Mesenchymal stem cell (in vitro differentiated cells and primary cell): ENCODE data around the gene STK32B.

Source experiments
- DNase-seq: peaks from one replicate; pipeline ENCODE4 v3.0.0-alpha.2; 2013
- H2AFZ ChIP-seq: one replicate; pipeline ENCODE4 v1.6.1; 2013; ENCODE audit warnings: low read depth, mild to moderate bottlenecking, control low read depth, inconsistent platforms, low read length, moderate library complexity
- H2AK5ac ChIP-seq: 2 replicates; pipeline ENCODE4 v1.6.1; 2013; ENCODE audit warnings: low read length, moderate library complexity, mild to moderate bottlenecking, inconsistent platforms; ENCODE audit not compliant: severe bottlenecking
- H2BK120ac ChIP-seq: one replicate; pipeline ENCODE4 v1.6.1; 2013; ENCODE audit warnings: low read depth, mild to moderate bottlenecking, inconsistent platforms, low read length, moderate library complexity
- H2BK12ac ChIP-seq, 2 experiments: one replicate each; pipeline ENCODE4 v1.6.1; 2013; ENCODE audit warnings: inconsistent platforms in 2 of 2, low read length in 2 of 2, mild to moderate bottlenecking in 2 of 2, moderate library complexity in 2 of 2, control low read depth in 1 of 2
- H2BK15ac ChIP-seq: one replicate; pipeline ENCODE4 v1.6.1; 2013; ENCODE audit warnings: mild to moderate bottlenecking, low read depth, inconsistent platforms; ENCODE audit not compliant: poor library complexity, severe bottlenecking
- H2BK5ac ChIP-seq: 2 replicates; pipeline ENCODE4 v1.6.1; 2013; ENCODE audit warnings: low read depth, mild to moderate bottlenecking, low read length, control low read depth, inconsistent platforms; ENCODE audit not compliant: poor library complexity, severe bottlenecking
- H3K14ac ChIP-seq, 2 experiments: one replicate each; pipeline ENCODE4 v1.6.1; 2013; ENCODE audit warnings: inconsistent platforms in 2 of 2, low read length in 2 of 2, control low read depth in 1 of 2, mild to moderate bottlenecking in 1 of 2, moderate library complexity in 1 of 2
- H3K18ac ChIP-seq, 2 experiments: one replicate each; pipeline ENCODE4 v1.6.1; 2013; ENCODE audit warnings: inconsistent platforms in 2 of 2, low read length in 2 of 2, control low read depth in 1 of 2, low read depth in 1 of 2, mild to moderate bottlenecking in 1 of 2
- H3K23ac ChIP-seq, 2 experiments: one replicate each; pipeline ENCODE4 v1.6.1; 2013; ENCODE audit warnings: inconsistent platforms in 2 of 2, low read length in 2 of 2, mild to moderate bottlenecking in 2 of 2, moderate library complexity in 2 of 2, control low read depth in 1 of 2
- H3K27ac ChIP-seq: 2 replicates; pipeline ENCODE4 v1.5.1; 2013; ENCODE audit warnings: mild to moderate bottlenecking, moderate library complexity, low read length, control low read depth, inconsistent platforms; ENCODE audit not compliant: poor library complexity, severe bottlenecking
- H3K27me3 ChIP-seq, 2 experiments: 2 replicates each; pipeline versions ENCODE4 v1.6.1 to v1.7.0; 2013; ENCODE audit warnings: low read length in 2 of 2, mild to moderate bottlenecking in 2 of 2, moderate library complexity in 2 of 2, control low read depth in 1 of 2, inconsistent platforms in 1 of 2; ENCODE audit not compliant: control insufficient read depth in 1 of 2, insufficient read depth in 1 of 2
- H3K36me3 ChIP-seq, 2 experiments: 2 replicates each; pipeline versions ENCODE4 v1.6.1 to v1.7.0; 2013; ENCODE audit warnings: low read length in 2 of 2, control low read depth in 1 of 2, inconsistent platforms in 1 of 2, low read depth in 1 of 2, mild to moderate bottlenecking in 1 of 2; ENCODE audit not compliant: insufficient read depth in 2 of 2, control insufficient read depth in 1 of 2
- H3K4ac ChIP-seq, 2 experiments: one replicate each; pipeline ENCODE4 v1.6.1; 2013; ENCODE audit warnings: inconsistent platforms in 2 of 2, low read length in 2 of 2, mild to moderate bottlenecking in 2 of 2, moderate library complexity in 2 of 2, control low read depth in 1 of 2, low read depth in 1 of 2
- H3K4me1 ChIP-seq: 2 replicates; pipeline ENCODE4 v1.6.1; 2013; ENCODE audit warnings: low read depth, low read length, control low read depth; ENCODE audit not compliant: control insufficient read depth, insufficient read depth
- H3K4me2 ChIP-seq: 2 replicates; pipeline ENCODE4 v1.6.1; 2013; ENCODE audit warnings: low read length, mild to moderate bottlenecking, inconsistent platforms; ENCODE audit not compliant: poor library complexity, severe bottlenecking
- H3K4me3 ChIP-seq, 2 experiments: 2 replicates each; pipeline versions ENCODE4 v1.5.1 to v1.7.0; 2013; ENCODE audit warnings: low read length in 2 of 2, mild to moderate bottlenecking in 2 of 2, control low read depth in 1 of 2, low read depth in 1 of 2; ENCODE audit not compliant: insufficient read depth in 1 of 2
- H3K79me1 ChIP-seq: replicated peaks from 2 replicates; pipeline ENCODE4 v1.6.1; 2013; ENCODE audit warnings: mild to moderate bottlenecking, control low read depth, low read length, inconsistent platforms; ENCODE audit not compliant: poor library complexity, severe bottlenecking
- H3K9ac ChIP-seq: 2 replicates; pipeline ENCODE4 v1.7.0; 2013; ENCODE audit warnings: mild to moderate bottlenecking, low read length, moderate library complexity
- H3K9me3 ChIP-seq: 2 replicates; pipeline ENCODE4 v1.7.0; 2013; ENCODE audit warnings: mild to moderate bottlenecking, low read length; ENCODE audit not compliant: control insufficient read depth
- H4K8ac ChIP-seq: one replicate; pipeline ENCODE4 v1.6.1; 2013; ENCODE audit warnings: inconsistent platforms, mild to moderate bottlenecking, low read length, moderate library complexity
- H4K91ac ChIP-seq: one replicate; pipeline ENCODE4 v1.6.1; 2013; ENCODE audit warnings: mild to moderate bottlenecking, low read length, inconsistent platforms
- WGBS: methylation state at CpG from one replicate; pipeline ENCODE4 v1.1.7; 2013; ENCODE audit warnings: mixed read lengths; 5-methylcytosine and 5-hydroxymethylcytosine counted together

Gene STK32B

DNA sequence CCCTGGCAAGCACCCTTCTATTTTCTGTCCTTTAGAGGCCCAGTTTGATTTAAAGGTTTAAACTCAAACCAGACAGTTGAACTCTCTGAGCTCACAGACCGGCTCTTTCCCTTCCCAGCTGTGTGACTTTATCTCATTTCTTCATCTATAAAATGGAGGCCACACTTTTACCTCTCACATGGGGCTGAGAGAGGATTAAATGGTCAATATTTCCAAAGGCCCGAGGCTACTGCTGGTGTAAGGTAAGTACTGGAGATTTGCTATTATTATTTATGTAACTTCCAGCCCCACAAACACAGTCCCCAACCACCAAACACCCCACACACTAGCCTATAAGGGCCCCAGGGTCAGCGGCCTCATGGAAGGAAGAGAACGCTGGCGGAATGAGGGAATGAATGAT, 18.5 kb upstream of the STK32B start:
- Histone ChIP-seq H3K18ac (no peak overlapping the region), H3K4me2 (no peak overlapping the region), H3K9ac (no peak overlapping the region), H3K27ac (no peak overlapping the region), H3K4me1 (peaks cover 10% of the 10 kb centered on the region), H2BK5ac (no peak overlapping the region), H4K8ac (no peak overlapping the region), H2BK120ac (no peak overlapping the region), H4K91ac (no peak overlapping the region), H2BK12ac (no peak overlapping the region), H3K14ac (no peak overlapping the region), H3K23ac (no peak overlapping the region), H2AK5ac (no peak overlapping the region), H3K27me3 (peaks cover 0 to 4% of the 10 kb centered on the region in 2 experiments), H3K79me1 (no peaks in the 10 kb centered on the region), H3K36me3 (no peaks in the 10 kb centered on the region), H3K9me3 (no peaks in the 10 kb centered on the region), H3K4ac (no peak overlapping the region), H2AFZ (no peak overlapping the region), H3K4me3 (no peak overlapping the region), H2BK15ac (no peak overlapping the region)
- 87% methylated on average over 3 of the region's 5 CpGs for WGBS
- no peak for DNase-seq

DNA sequence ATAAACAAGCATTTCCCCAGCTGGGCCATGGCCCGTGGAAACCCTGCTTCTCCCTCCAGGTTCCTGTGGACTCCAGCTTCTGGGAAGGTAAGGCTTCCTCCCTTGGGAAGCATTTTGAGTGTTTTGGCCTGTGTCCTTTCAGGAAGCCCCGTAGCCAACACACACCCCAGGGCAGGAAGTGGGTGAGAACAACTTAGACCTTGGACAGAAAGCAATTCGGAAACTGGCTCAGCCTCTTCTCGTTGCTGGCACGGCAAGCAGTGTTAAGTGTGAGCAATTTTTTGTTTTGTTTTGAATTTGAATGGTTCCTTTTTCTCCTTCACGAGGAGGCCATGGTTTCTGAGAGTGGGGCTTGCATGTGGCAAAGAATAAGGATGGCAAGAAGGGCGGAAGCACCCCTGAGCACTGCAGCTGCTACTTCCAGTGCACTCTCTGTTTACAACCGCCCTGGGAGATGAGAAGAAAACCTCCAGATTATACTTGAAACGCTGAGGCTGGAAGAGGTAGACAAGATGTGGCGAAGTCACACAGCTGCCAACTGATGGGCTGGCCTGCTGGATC, 17.9 kb upstream of the STK32B start:
- DNase-seq: peak; percentile 22
- no peak overlapping the region for H3K27ac ChIP-seq
- H2BK12ac ChIP-seq: no peak overlapping the region
- H2AK5ac ChIP-seq: no peak overlapping the region
- H3K4me3 ChIP-seq: no peak overlapping the region
- H2AFZ ChIP-seq: no peak overlapping the region
- H4K91ac ChIP-seq: no peak overlapping the region
- no peak overlapping the region for H2BK5ac ChIP-seq
- no peak overlapping the region for H2BK15ac ChIP-seq
- H3K9ac ChIP-seq: peak overlapping the region; percentile 0
- no peak overlapping the region for H3K4me2 ChIP-seq
- peaks cover 0 to 1% of the 10 kb centered on the region in 2 experiments for H3K27me3 ChIP-seq
- H4K8ac ChIP-seq: no peak overlapping the region
- no peaks in the 10 kb centered on the region for H3K9me3 ChIP-seq
- peak overlapping the region in 1 of 2 experiments; percentile 42 for H3K18ac ChIP-seq
- H2BK120ac ChIP-seq: no peak overlapping the region
- H3K4ac ChIP-seq: no peak overlapping the region
- 77% methylated on average over 10 of the region's 10 CpGs for WGBS
- no peaks in the 10 kb centered on the region for H3K36me3 ChIP-seq
- no peaks in the 10 kb centered on the region for H3K79me1 ChIP-seq
- no peak overlapping the region for H3K14ac ChIP-seq
- no peak overlapping the region for H3K23ac ChIP-seq
- peaks cover 12% of the 10 kb centered on the region for H3K4me1 ChIP-seq

DNA sequence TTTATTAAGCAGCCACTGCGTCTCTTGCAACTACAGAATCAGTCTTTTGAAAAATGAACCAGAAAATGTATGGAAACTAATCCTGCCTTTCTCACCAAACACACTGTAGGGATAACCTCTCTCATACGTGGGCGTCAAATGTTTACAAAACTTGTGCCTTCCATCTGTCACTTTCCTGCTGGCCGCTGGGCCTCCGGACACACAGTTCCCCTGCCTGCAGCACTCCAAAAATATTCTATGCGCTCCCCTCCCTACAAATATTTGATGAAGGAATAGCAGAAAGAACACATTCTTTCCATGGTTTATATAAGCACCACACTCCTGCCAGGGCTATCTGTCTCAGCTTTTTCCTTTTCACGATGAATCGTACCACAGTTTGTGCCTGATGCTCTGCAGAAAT, 17.1 kb upstream of the STK32B start:
- H2BK120ac ChIP-seq: no peak overlapping the region
- no peak overlapping the region for H2AK5ac ChIP-seq
- H3K9ac ChIP-seq: no peak overlapping the region
- no peak overlapping the region for H3K4me3 ChIP-seq
- peaks cover 12% of the 10 kb centered on the region for H3K4me1 ChIP-seq
- no peak overlapping the region for H3K4me2 ChIP-seq
- H4K91ac ChIP-seq: no peak overlapping the region
- H3K23ac ChIP-seq: no peak overlapping the region
- no peak overlapping the region for H2BK15ac ChIP-seq
- 51% methylated on average over 8 of the region's 8 CpGs for WGBS
- H2BK5ac ChIP-seq: no peak overlapping the region
- no peak overlapping the region for H2AFZ ChIP-seq
- no peak overlapping the region for H3K4ac ChIP-seq
- H3K36me3 ChIP-seq: no peaks in the 10 kb centered on the region
- no peak overlapping the region for H2BK12ac ChIP-seq
- peak; percentile 37 for DNase-seq
- no peak overlapping the region for H3K18ac ChIP-seq
- H3K27ac ChIP-seq: no peak overlapping the region
- no peak overlapping the region for H3K14ac ChIP-seq
- no peaks in the 10 kb centered on the region for H3K79me1 ChIP-seq
- H3K9me3 ChIP-seq: no peaks in the 10 kb centered on the region
- no peak overlapping the region for H4K8ac ChIP-seq
- no peaks in the 10 kb centered on the region for H3K27me3 ChIP-seq

DNA sequence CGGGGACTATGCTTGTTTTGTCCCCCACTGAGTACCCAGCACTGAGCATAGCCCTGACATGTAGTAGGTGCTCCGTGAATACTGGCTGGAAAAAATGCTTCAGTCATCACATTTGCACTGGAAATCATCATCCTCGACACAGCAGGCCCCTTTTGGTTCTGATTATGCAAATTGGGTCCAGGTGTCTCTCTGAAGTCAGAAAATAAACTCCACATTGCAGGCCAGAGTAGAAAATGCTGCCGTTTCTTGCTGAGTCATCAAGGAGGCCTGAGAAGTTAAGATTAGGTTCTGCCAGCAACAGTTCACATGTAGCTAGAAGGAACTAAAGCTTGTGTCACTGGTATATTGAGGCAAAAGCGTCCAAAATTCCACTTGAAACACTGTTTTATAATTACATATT, 15.0 kb upstream of the STK32B start:
- DNase-seq: peak; percentile 38
- Histone ChIP-seq H3K9me3 (no peaks in the 10 kb centered on the region), H3K4ac (no peak overlapping the region), H3K36me3 (no peaks in the 10 kb centered on the region), H2BK120ac (no peak overlapping the region), H3K4me2 (no peak overlapping the region), H2BK15ac (no peak overlapping the region), H3K27ac (peak overlapping the region; percentile 39), H3K18ac (no peak overlapping the region), H2AFZ (no peak overlapping the region), H3K9ac (peak overlapping the region; percentile 18), H3K4me3 (no peak overlapping the region), H3K27me3 (no peaks in the 10 kb centered on the region), H4K91ac (peak overlapping the region; percentile 57), H3K23ac (no peak overlapping the region), H3K4me1 (peaks cover 15% of the 10 kb centered on the region), H3K14ac (no peak overlapping the region), H2BK5ac (no peak overlapping the region), H2BK12ac (peak overlapping the region in 1 of 2 experiments; percentile 60), H2AK5ac (peak overlapping the region; percentile 55), H4K8ac (no peak overlapping the region), H3K79me1 (no peaks in the 10 kb centered on the region)
- WGBS: 37% methylated on average over 4 of the region's 5 CpGs
